ENCODE results near the gene UGT2B28.
"Not testable (repeated sequence)": the region's sequence is repeated elsewhere in the genome, so short reads cannot be mapped to it uniquely, and the experiment has no call there.

Gene UGT2B28

GRCh38 chr4:69280081-69280480 is at the start of gene UGT2B28:
TSS of gene UGT2B28 (plus strand) at chr4:69280475. CDS start at chr4:69280501, 26 bp downstream.
- DNase-seq = not testable (repeated sequence)

- DNase-seq = no peak
Observed at GRCh38 chr4:69239092-69239491, 41.2 kb upstream of the UGT2B28 start.

DNA sequence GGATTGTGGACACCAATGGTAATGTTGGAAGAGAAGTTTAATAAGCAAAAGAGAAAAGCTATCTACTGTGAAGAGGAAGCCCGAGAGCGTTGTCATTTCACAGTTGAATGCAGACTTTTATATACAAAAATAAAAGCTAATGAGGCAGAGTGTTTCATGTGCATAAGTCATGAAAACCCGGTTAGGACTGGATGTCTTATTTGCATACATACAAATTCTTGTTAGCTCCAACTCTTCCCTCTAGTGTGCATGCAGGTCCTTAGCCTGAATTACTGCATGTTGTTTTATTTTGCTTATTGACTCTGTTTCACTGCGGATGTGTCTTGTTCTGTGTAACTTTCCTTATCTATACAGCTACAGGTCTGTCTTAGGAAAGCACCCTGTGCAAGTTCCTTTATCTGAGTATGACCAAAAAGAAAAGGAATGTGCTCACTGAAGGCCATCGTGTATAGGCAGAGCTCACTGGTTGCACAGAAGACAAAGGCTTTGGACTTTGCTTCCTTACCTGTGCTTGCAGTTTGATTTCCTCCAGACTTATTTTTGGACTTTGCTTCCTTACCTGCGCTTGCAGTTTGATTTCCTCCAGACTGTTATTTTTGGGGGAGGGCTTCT is 40.6 kb upstream of the UGT2B28 start:
- DNase-seq = no peak

DNA sequence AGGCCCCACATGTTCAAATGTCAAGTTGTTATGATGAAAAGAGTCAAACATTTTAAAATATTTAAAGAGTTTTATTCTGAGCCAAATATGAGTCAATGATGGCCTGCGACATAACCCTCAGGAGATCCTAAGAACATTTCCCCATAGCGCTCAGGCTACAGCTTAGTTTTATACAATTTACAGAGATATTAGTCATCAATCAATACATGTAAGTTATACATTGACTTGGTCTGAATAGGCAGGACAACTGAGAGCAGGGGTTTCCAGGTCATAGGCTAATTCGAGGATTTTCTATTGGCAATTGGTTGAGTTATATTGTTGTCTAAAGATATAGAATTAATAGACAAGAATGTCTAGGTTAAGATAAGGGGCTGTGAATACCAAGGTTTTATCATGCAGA is 39.5 kb upstream of the UGT2B28 start:
- DNase-seq = not testable (repeated sequence)

DNA sequence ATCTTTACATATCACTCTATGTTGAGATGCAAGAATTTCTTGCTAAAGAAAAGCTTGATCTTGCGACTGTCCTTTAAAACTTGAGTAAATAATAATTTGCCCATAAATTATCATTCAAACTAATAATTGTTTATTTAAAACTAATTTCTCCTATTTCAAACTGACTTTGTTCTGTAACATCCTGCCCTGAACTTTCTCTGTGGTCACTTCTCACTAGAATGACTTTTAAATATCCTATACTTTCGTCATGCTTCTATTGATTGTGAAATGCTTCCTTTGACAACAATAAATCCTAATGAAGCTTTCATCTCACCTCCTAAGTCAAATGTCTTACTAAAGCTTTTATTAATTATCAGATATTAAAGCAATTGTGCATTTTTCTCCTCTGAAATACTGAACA is 38.5 kb upstream of the UGT2B28 start:
- not testable (repeated sequence) for DNase-seq

DNA sequence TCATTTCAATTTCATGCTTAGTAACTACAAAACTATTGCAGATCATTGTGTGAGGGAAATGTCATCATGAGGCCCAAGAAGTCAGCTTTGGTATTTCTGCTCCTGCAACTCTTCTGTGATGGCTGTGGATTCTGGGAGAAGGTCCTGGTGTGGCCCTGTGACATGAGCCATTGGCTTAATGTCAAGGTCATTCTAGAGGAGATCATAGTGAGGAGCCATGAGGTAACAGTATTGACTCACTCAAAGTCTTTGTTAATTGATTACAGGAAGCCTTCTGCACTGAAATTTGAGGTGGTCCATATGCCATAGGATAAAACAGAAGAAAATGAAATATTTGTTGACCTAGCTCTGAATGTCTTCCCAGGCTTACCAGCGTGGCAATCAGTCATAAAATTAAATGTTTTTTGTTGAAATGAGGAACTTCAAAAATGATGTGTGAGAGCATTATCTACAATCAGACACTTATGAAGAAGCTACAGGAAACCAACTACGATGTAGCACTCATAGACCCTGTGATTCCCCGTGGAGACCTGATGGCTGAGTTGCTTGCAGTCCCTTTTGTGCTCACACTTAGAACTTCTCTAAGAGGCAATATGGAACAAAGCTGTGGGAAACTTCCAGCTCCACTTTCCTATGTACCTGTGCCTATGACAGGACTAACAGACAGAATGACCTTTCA is 37.6 kb upstream of the UGT2B28 start:
- DNase-seq = not testable (repeated sequence)

DNA sequence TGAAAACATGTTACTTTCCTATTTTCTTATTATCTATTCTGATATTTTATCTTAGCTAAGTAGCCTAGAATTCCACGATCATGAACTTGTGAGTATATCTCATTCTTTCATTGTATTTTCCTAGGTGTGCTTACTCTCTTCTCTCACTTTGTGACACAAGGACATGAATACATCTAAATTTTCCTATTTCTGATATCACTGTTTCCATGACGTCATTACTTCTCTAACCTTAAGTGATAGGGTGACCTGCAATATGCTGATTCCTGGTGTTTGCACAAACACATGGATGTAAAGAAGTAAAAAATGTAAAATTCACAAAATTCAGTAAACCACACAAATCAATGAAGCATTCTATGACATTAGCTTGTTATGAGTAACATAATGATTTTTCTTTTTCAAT is 29.4 kb upstream of the UGT2B28 start:
- DNase-seq = not testable (repeated sequence)

- DNase-seq = not testable (repeated sequence)
Observed at GRCh38 chr4:69253147-69253772, 27.0 kb upstream of the UGT2B28 start.

- not testable (repeated sequence) for DNase-seq
Observed at GRCh38 chr4:69268612-69269011, 11.7 kb upstream of the UGT2B28 start.

DNA sequence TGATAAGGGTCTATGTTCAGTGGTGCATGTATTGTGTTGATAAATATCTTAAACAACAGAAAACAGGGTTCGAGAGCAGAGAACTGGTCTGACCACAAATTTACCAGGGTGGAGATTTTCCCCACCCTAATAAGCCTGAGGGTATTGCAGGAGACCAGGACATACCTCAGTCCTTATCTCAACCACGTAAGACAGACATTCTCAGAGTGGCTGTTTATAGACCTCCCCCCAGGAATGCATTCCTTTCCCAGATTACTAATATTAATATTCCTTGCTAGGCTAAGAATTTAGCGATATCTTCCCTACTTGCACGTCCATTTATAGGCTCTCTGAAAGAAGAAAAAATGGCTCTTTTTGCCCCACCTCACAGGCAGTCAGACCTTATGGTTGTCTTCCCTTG is 16.1 kb downstream of the UGT2B28 start:
- DNase-seq = not testable (repeated sequence)

DNA sequence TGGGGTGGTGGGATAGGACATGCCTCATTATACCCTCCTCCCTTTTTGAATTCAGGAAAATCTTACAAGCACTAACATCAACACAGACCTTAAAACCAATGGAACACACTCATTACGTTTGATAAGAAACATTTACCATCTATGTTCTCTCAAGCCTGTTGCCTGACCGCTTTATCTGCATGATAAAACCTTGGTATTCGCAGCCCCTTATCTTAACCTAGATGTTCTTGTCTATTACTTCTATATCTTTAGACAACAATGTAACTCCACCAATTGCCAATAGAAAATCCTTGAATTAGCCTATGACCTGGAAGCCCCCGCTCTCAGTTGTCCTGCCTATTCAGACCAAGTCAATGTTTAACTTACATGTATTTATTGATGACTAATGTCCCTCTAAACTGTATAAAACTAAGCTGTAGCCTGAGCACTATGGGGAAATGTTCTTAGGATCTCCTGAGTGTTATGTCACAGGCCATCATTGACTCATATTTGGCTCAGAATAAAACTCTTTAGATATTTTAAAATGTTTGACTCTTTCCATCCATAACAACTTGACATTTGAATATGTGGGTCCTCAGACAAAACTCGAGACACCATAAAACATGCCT is 28.3 kb downstream of the UGT2B28 start:
- not testable (repeated sequence) for DNase-seq

DNA sequence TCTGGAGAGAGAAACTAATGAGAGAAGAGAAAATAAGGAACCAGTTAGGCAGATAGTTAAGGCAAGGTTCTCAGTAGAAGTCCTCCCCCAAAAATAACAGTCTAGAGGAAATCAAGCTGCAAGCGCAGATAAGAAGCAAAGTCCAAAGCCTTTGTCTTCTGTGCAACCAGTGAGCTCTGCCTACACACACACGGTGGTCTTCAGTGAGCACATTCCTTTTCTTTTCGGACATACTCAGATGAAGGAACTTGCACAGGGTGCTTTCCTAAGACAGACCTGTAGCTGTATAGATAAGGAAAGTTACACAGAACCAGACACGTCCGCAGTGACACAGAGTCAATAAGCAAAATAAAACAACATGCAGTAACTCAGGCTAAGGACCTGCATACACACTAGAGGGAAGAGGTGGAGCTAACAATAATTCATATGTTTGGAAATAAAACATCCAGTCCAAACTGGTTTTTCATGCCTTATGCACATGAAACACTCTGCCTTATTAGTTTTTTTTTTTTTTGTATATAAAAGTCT is 29.3 kb downstream of the UGT2B28 start:
- not testable (repeated sequence) for DNase-seq

DNA sequence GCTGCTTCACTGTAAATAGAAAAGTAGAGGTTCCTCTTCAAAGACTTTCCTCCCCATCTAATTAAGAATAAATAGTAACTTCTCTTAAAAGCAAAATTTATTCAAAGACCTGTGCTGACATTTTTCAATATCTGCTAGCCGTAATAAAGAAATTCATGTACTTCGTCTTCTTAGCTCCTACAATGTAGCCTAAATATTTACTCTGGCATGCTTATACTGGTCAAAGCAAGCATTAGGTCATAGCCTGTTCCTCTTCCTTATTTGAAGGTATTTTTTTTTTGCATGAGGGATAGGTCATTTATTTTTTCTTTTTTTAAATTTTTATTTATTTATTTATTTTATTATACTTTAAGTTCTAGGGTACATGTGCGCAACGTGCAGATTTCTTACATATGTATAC is 30.0 kb downstream of the UGT2B28 start:
- not testable (repeated sequence) for DNase-seq

GRCh38 chr4:69317669-69318298 is 37.5 kb downstream of the UGT2B28 start:
- not testable (repeated sequence) for DNase-seq

- DNase-seq = no peak
Observed at GRCh38 chr4:69321153-69321729, 41.0 kb downstream of the UGT2B28 start.

DNA sequence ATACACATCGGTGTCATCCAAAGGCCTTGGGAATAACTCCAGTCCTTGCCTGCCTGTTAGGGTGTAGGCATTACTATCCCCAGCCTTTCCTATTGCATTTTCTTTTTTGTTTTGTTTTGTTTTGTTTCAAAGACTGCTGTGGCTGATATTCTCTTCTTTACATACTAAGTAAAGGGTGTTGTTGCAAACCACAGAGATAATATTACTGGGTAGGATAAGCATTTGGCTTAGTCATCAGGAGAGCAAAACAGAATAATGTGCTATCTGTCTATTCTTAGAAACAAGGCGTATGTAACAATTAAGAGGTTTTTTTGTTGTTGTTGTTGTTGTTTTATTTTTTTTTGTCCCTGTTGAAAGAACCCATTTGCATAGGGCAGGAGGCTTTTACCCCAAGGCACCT is 41.8 kb downstream of the UGT2B28 start:
- no peak for DNase-seq

DNA sequence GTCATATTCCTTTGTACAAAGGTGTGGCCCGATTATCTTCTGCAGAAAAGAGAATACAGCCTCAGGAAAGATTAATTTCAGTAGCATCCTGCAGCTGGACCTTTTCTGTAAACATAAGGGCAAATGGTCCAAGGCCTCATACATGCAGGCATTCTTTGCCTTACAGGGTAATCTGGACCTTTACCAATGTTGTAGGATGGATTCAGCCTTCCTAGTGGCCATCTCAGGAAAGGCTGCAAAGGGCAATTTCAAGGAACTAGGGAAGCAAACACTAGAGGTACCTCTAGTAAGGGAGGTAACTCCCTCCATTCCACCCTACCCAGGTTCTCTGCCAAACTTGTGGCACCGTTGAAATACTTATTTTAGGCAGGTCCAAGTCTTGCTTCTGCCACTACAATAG is 43.0 kb downstream of the UGT2B28 start:
- DNase-seq = no peak

GRCh38 chr4:69330345-69331047 is 50.2 kb downstream of the UGT2B28 start:
- DNase-seq = no peak

- DNase-seq = not testable (repeated sequence)
Observed at GRCh38 chr4:69331304-69331703, 51.0 kb downstream of the UGT2B28 start.

DNA sequence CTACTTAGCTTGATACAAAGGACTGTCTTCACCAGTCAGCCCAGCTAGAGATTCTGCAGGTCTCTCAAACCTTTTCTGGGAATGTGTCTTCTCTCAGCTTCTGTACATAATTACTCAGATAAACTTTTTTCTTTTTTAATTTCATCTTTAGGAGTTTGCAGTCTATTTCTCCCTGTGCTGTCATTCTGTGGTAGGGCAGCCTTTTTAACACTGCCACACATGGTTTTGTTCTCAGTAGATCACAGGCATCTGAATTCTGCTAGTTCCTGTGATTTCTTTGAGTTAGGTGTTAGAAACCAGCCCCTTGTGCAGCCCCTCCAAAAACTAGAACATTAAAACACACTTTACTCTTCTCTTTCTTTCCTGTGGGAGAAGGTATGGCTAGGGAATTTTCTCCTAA is 55.2 kb downstream of the UGT2B28 start:
- DNase-seq = not testable (repeated sequence)

DNA sequence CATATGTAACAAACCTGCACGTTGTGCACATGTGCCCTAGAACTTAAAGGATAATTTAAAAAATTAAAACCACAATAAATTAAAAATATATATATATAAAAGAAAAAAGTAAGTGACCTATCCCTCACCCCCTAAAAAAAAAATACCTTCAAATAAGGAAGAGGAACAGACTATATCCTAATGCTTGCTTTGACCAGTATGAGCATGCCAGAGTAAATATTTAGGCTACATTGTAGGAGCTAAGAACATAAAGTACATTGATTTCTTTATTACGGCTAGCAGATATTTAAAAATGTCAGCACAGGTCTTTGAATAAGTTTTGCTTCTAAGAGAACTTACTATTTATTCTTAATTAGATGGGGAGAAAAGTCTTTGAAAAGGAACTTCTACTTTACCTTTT is 62.8 kb downstream of the UGT2B28 start:
- not testable (repeated sequence) for DNase-seq

Measured in activated CD4-positive, alpha-beta T cell treated with anti-CD3 and anti-CD28 coated beads, Interleukin-2, amount 50 U/mL, for 16 hours (primary cell).